Keratinocyte (primary cell): ENCODE results near the gene SFSWAP. TPM values are rescaled to one million over a fixed set of nuclear protein-coding genes. Genes with fewer than 3 reads are reported as not detected.

Experiments used
- DNase-seq: peaks from one replicate; pipeline ENCODE4 v3.0.0-alpha.2; 2011; ENCODE audit warnings: low read depth, missing footprints, low spot score
- FAIRE-seq: peaks from 2 replicates; lab custom pipeline; 2011; peaks lifted over from hg19 to GRCh38; lab: Jason Lieb, UNC
- H2AFZ ChIP-seq: 2 replicates; pipeline ENCODE4 v1.6.0; 2012; ENCODE audit warnings: low read length, control low read depth, inconsistent platforms; ENCODE audit not compliant: control insufficient read depth
- H3K27ac ChIP-seq: 2 replicates; pipeline ENCODE4 v1.5.1; 2011; ENCODE audit warnings: low read length; ENCODE audit not compliant: control insufficient read depth, insufficient read depth
- H3K27me3 ChIP-seq: 3 replicates; pipeline ENCODE4 v1.6.0; 2011; ENCODE audit warnings: low read length; ENCODE audit not compliant: control insufficient read depth, insufficient read depth; ENCODE audit errors: extremely low read depth
- H3K36me3 ChIP-seq, 2 experiments: 2 replicates in 1 of 2; 3 replicates in 1 of 2; pipeline ENCODE4 v1.5.1; 2011; ENCODE audit warnings: low read length in 2 of 2, mild to moderate bottlenecking in 1 of 2; ENCODE audit not compliant: control insufficient read depth in 2 of 2, insufficient read depth in 2 of 2; ENCODE audit errors: extremely low read depth in 1 of 2
- H3K4me1 ChIP-seq: 3 replicates; pipeline ENCODE4 v1.5.1; 2011; ENCODE audit warnings: low read length; ENCODE audit not compliant: control insufficient read depth, insufficient read depth; ENCODE audit errors: extremely low read depth
- H3K4me2 ChIP-seq: 3 replicates; pipeline ENCODE4 v1.6.0; 2011; ENCODE audit warnings: low read depth, low read length; ENCODE audit not compliant: control insufficient read depth, insufficient read depth; ENCODE audit errors: extremely low read depth
- H3K4me3 ChIP-seq, 3 experiments: fragments of 200-600 bp in 1 of 3; sonication (generic) in 1 of 3; 2 replicates in 2 of 3; 3 replicates in 1 of 3; pipeline ENCODE4 v1.5.1; 2011 to 2016; ENCODE audit warnings: low read length in 3 of 3, mild to moderate bottlenecking in 3 of 3, control low read depth in 2 of 3, inconsistent platforms in 1 of 3, low read depth in 1 of 3, mixed read lengths in 1 of 3, mixed run types in 1 of 3, moderate library complexity in 1 of 3; ENCODE audit not compliant: control insufficient read depth in 2 of 3, insufficient read depth in 2 of 3; ENCODE audit errors: extremely low read depth in 1 of 3
- H3K79me2 ChIP-seq: 2 replicates; pipeline ENCODE4 v1.6.0; 2012; ENCODE audit warnings: low read length; ENCODE audit not compliant: control insufficient read depth, insufficient read depth
- H3K9ac ChIP-seq: 3 replicates; pipeline ENCODE4 v1.6.0; 2011; ENCODE audit warnings: low read length; ENCODE audit not compliant: control insufficient read depth, insufficient read depth; ENCODE audit errors: extremely low read depth
- H3K9me1 ChIP-seq: 3 replicates; pipeline ENCODE4 v1.6.0; 2011; ENCODE audit warnings: low read length; ENCODE audit not compliant: control insufficient read depth, insufficient read depth; ENCODE audit errors: extremely low read depth
- H3K9me3 ChIP-seq: 2 replicates; pipeline ENCODE4 v1.5.1; 2012; ENCODE audit warnings: low read depth, low read length; ENCODE audit not compliant: control insufficient read depth
- H4K20me1 ChIP-seq: 3 replicates; pipeline ENCODE4 v1.6.0; 2011; ENCODE audit warnings: low read length; ENCODE audit not compliant: control insufficient read depth, insufficient read depth; ENCODE audit errors: extremely low read depth
- EZH2 ChIP-seq: IDR thresholded peaks from one replicate; pipeline ENCODE4 v1.6.1; 2012; ENCODE audit warnings: inconsistent platforms, mild to moderate bottlenecking, low read length, moderate library complexity
- dilution Hi-C: fragments of 300-500 bp; cut with MboI; formaldehyde crosslinking; loops from one replicate; pipeline ENCODE4 v1.7.0; 2020; ENCODE audit warnings: low sequenced_read_pairs; ENCODE audit not compliant: extremely low pct_ligation_motif_present
- polyA plus RNA-seq, 5 experiments: library from polyadenylated mRNA; depleted of rRNA in 3 of 5; stranded (reverse) in 3 of 5; stranded (forward) in 1 of 5; unstranded in 1 of 5; fragments of >200 nt; gene quantifications; 1 replicate in 1 of 5; 2 replicates in 3 of 5; 3 replicates in 1 of 5; pipeline versions ENCODE4 v1.2.1 to v1.2.3, GENCODE V29; 2011 to 2012; ENCODE audit warnings: missing spikeins in 2 of 5, low read depth in 1 of 5, low replicate concordance in 1 of 5
- TF ChIP-seq, protein P1 (sequence below), 3 experiments: IDR thresholded peaks in 1 of 3; conservative IDR thresholded peaks in 1 of 3; optimal IDR thresholded peaks in 1 of 3; 2 replicates in 2 of 3; 3 replicates in 1 of 3; pipeline versions ENCODE3 to v1.5.1; 2011; ENCODE audit warnings: low read length in 3 of 3, mild to moderate bottlenecking in 3 of 3, moderate library complexity in 2 of 3, control low read depth in 1 of 3, inconsistent platforms in 1 of 3; ENCODE audit not compliant: insufficient read depth in 2 of 3; ENCODE audit errors: extremely low read depth in 1 of 3

The SFSWAP gene
- polyA plus RNA-seq, 1 donor (not counting 4 experiments of a cell fraction or from before 2014, with no cell fraction given), result 13.1 TPM

DNA sequence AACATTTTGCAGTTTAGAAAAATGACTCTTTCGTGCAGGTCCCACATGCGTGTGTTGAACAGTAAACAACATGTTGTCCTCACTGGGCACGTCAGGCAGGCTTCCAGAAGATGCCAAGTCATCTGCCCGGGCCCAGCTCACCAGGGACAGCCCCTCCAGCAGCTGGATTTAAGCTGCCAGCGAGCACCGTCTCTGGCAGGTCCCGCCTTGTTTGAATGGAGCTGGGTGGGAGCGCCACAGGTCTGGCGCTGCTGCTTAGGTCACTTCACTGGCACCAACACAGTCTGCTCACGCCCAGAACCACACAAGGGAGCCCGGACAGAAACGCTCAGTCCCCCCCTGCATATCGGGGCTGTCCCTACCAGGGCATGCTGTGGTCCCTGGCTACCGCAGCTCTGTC is 84.2 kb downstream of the SFSWAP start:
- Histone ChIP-seq H3K79me2 (no peaks in the 10 kb centered on the region), H4K20me1 (no peaks in the 10 kb centered on the region), H3K4me2 (no peak overlapping the region), H3K9me3 (no peaks in the 10 kb centered on the region), H3K4me3 (no peak overlapping the region), H3K4me1 (peaks cover 14% of the 10 kb centered on the region), H3K27ac (no peak overlapping the region), H3K36me3 (peaks cover 9 to 10% of the 10 kb centered on the region in 2 experiments), H3K27me3 (no peaks in the 10 kb centered on the region), H2AFZ (no peak overlapping the region), H3K9ac (no peak overlapping the region), H3K9me1 (no peaks in the 10 kb centered on the region)
- TF ChIP-seq, protein P1, sequence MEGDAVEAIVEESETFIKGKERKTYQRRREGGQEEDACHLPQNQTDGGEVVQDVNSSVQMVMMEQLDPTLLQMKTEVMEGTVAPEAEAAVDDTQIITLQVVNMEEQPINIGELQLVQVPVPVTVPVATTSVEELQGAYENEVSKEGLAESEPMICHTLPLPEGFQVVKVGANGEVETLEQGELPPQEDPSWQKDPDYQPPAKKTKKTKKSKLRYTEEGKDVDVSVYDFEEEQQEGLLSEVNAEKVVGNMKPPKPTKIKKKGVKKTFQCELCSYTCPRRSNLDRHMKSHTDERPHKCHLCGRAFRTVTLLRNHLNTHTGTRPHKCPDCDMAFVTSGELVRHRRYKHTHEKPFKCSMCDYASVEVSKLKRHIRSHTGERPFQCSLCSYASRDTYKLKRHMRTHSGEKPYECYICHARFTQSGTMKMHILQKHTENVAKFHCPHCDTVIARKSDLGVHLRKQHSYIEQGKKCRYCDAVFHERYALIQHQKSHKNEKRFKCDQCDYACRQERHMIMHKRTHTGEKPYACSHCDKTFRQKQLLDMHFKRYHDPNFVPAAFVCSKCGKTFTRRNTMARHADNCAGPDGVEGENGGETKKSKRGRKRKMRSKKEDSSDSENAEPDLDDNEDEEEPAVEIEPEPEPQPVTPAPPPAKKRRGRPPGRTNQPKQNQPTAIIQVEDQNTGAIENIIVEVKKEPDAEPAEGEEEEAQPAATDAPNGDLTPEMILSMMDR (optimal IDR thresholded peaks at IDR 0.05 in 1 of 3, IDR thresholded peaks at IDR 0.05 in 1 of 3, conservative IDR thresholded peaks at IDR 0.05 in 1 of 3; ENCODE audit: extremely low read depth in 1 of 3, insufficient read depth in 2 of 3, low read length in 3 of 3), result no peak
- TF ChIP-seq EZH2, result no peak
- FAIRE-seq (no peak), DNase-seq (no peak)
- dilution Hi-C loops, result no loop called here

DNA sequence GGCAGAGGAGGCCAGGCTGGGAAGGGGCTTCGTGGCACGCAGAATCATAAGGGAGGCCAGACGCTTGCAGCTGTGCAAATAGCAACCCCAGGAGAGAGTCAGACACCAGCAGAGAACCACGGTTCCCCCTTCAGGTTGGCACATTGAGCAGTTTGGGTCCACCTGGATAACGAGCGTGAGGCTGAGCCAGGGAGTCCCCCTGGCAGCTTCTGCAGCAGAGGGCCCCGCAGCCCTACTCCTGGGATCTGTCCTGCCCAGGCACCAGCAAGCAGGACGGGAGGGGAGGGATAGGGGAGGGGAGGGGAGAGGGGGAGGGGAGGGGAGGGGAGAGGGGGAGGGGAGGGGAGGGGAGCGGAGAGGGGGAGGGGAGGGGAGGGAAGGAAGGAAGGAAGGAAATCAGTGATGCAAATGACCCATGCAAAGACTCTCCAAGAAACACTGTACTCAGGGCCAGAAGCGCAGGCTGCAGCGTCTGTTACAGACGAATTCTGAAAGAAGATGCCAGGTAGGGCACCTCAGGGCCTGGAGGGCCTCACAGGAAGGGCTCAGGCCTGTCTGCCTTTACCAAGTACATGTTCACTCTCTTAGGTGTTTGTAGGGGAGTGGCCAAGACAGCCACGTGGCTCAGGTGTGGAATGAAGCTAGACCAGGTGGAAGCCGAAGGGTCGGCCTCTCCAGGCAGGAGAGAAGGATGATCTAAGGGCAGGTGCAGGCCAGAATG is 85.0 kb downstream of the SFSWAP start:
- FAIRE-seq (peak; percentile 20), DNase-seq (peak; percentile 5)
- Histone ChIP-seq H3K79me2 (no peaks in the 10 kb centered on the region), H3K36me3 (peaks cover 9 to 10% of the 10 kb centered on the region in 2 experiments), H3K9me3 (no peaks in the 10 kb centered on the region), H3K9me1 (no peaks in the 10 kb centered on the region), H4K20me1 (no peaks in the 10 kb centered on the region), H3K27ac (no peak overlapping the region), H3K4me2 (no peak overlapping the region), H3K4me1 (peaks cover 14% of the 10 kb centered on the region), H3K4me3 (no peak overlapping the region), H2AFZ (no peak overlapping the region), H3K9ac (no peak overlapping the region), H3K27me3 (no peaks in the 10 kb centered on the region)
- dilution Hi-C loops, result no loop called here
- TF ChIP-seq, protein P1 (optimal IDR thresholded peaks at IDR 0.05 in 1 of 3, IDR thresholded peaks at IDR 0.05 in 1 of 3, conservative IDR thresholded peaks at IDR 0.05 in 1 of 3; ENCODE audit: extremely low read depth in 1 of 3, insufficient read depth in 2 of 3, low read length in 3 of 3), result no peak
- TF ChIP-seq EZH2, result no peak
